ENCODE data around the gene HSPB2.
"Not testable (repeated sequence)": the region's sequence is repeated elsewhere in the genome, so short reads cannot be mapped to it uniquely, and the experiment has no call there.

Gene HSPB2

GRCh38 chr11:111913997-111914396, 1.5 kb downstream of the HSPB2 start:
- no peak for DNase-seq (ENCODE audit: low spot score)

GRCh38 chr11:111916768-111917167, 4.2 kb downstream of the HSPB2 start:
- DNase-seq (ENCODE audit: low spot score), result no peak

GRCh38 chr11:111917312-111917711, 4.8 kb downstream of the HSPB2 start:
- no peak for DNase-seq (ENCODE audit: low spot score)

- no peak for DNase-seq (ENCODE audit: low spot score)
Measured at GRCh38 chr11:111917788-111918187, 5.3 kb downstream of the HSPB2 start.

GRCh38 chr11:111918390-111919256, 6.1 kb downstream of the HSPB2 start, which contains the start of gene C11orf52:
C11orf52 (plus strand) TSS chr11:111918913; CDS start chr11:111918973, 60 bp downstream.
- DNase-seq (ENCODE audit: low spot score), result no peak

GRCh38 chr11:111920908-111921307, 8.4 kb downstream of the HSPB2 start:
- DNase-seq (ENCODE audit: low spot score), result no peak

- no peak for DNase-seq (ENCODE audit: low spot score)
Measured at GRCh38 chr11:111921541-111922230, 9.2 kb downstream of the HSPB2 start.

GRCh38 chr11:111922803-111923202, 10.3 kb downstream of the HSPB2 start:
- DNase-seq (ENCODE audit: low spot score), result no peak

GRCh38 chr11:111923351-111923788, 10.8 kb downstream of the HSPB2 start:
- DNase-seq (ENCODE audit: low spot score), result no peak

GRCh38 chr11:111923951-111924350, 11.4 kb downstream of the HSPB2 start:
- no peak for DNase-seq (ENCODE audit: low spot score)

- DNase-seq (ENCODE audit: low spot score), result no peak
Measured at GRCh38 chr11:111925953-111926352, 13.4 kb downstream of the HSPB2 start.

GRCh38 chr11:111926505-111927391, 14.2 kb downstream of the HSPB2 start:
- DNase-seq (ENCODE audit: low spot score), result peak; percentile 97

- no peak for DNase-seq (ENCODE audit: low spot score)
Measured at GRCh38 chr11:111930472-111930871, 17.9 kb downstream of the HSPB2 start.

- no peak for DNase-seq (ENCODE audit: low spot score)
Measured at GRCh38 chr11:111932611-111932950, 20.0 kb downstream of the HSPB2 start.

- not testable (repeated sequence) for DNase-seq (ENCODE audit: low spot score)
Measured at GRCh38 chr11:111933176-111933575, 20.6 kb downstream of the HSPB2 start.

- no peak for DNase-seq (ENCODE audit: low spot score)
Measured at GRCh38 chr11:111933872-111934271, 21.3 kb downstream of the HSPB2 start.

- no peak for DNase-seq (ENCODE audit: low spot score)
Measured at GRCh38 chr11:111934306-111934705, 21.8 kb downstream of the HSPB2 start.

GRCh38 chr11:111935317-111936039, 22.9 kb downstream of the HSPB2 start:
- DNase-seq (ENCODE audit: low spot score), result no peak

- no peak for DNase-seq (ENCODE audit: low spot score)
Measured at GRCh38 chr11:111936040-111936540, 23.6 kb downstream of the HSPB2 start.

GRCh38 chr11:111937461-111937769, 24.9 kb downstream of the HSPB2 start:
- DNase-seq (ENCODE audit: low spot score), result no peak

- DNase-seq (ENCODE audit: low spot score), result no peak
Measured at GRCh38 chr11:111937844-111938243, 25.3 kb downstream of the HSPB2 start.

All from NAMALWA (cell line).